HG02852 (cell line): Measurements from ENCODE around the gene ACTC1.
"Not testable (repeated sequence)": the region's sequence is repeated elsewhere in the genome, so short reads cannot be mapped to it uniquely, and the experiment has no call there.

Experiments used
- ATAC-seq: cut with Tn5 transposase; IDR thresholded peaks from one replicate; pipeline ENCODE4 v1.9.1; 2021; ENCODE audit warnings: mild to moderate bottlenecking, moderate library complexity; ENCODE audit not compliant: unreplicated experiment

ACTC1 gene

DNA sequence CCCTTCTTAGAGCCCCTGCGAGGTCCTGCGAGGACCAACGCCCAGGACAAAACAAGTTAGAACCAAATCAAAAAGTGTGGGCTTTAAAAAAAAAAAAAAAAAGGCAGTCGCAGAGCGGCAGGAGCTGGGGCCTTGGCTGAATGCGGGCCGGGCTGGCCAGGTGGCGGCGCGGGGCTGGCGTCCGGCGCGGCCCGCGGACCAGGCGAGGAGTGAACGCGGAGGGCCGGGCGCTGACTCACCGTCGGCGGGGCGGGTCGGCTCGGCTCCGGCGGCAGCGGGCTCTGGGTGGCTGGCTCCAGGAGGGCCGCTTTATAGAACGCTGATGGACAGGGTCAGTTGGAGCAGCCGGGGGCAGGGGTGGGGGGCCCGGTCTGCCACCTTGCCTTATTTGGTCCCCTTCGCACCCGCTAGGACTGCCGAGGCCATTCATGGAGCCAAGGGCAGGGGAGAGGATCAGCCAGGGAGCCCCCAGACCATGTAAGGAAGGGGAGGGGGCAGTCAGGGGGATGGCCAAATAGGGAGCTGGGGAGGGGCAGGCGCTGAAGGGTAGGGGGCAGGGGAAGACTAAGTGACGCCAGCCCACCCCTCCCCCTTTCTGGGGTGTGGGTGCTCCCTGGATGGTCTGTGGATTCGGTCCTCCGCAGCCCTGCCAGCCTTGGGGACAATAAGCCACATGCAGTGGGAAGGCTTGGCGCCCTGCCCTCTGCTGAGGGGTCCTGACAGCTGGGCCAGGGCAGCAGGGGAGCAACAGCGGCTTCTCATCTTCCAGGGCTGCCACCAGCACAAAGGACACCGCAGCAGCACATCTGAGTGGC, at the start of gene ACTC1:
TSS of gene ACTC1 (minus strand) at position 283 of the 815 bp plus-strand sequence. CDS start 741 bp downstream, outside the sequence.
- no peak for ATAC-seq

DNA sequence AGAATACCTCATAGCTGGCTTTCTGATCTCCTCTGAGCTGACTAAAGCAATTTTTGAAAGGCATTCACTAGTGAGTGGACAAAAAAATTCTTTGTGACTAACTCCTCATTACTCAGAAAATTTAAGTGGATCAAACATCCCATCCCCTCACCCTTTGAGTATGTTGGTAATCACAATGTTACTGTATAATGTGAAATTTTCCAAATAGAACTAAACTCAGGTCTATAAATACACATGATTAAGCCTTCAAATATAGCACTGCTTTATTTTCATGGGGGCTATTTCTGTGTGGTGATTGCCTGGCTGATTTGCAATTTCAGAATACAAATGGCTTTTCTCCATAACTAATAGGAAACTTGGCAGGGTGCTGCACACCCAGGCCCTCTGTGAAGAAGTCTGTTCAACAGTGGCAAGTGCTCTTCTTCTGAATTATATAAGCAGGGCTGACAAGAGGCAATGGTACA, 45.9 kb upstream of the ACTC1 start:
- ATAC-seq, result no peak

DNA sequence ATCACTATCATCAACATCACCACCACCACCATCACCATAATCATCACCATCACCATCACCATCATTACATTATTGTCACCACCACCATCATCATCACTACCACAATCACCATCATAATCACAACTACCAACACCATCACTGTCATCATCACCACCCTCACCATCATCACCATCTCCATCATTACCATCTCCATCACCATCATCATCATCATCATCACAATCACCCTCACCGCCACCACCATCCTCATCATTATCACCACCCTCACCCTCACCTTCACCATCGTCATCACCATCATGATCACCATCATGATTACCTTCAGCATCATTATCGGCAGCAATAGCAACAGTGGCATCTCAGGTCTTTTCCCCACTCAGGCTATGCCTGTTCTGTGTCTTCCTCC, 42.9 kb upstream of the ACTC1 start:
- ATAC-seq, result no peak

DNA sequence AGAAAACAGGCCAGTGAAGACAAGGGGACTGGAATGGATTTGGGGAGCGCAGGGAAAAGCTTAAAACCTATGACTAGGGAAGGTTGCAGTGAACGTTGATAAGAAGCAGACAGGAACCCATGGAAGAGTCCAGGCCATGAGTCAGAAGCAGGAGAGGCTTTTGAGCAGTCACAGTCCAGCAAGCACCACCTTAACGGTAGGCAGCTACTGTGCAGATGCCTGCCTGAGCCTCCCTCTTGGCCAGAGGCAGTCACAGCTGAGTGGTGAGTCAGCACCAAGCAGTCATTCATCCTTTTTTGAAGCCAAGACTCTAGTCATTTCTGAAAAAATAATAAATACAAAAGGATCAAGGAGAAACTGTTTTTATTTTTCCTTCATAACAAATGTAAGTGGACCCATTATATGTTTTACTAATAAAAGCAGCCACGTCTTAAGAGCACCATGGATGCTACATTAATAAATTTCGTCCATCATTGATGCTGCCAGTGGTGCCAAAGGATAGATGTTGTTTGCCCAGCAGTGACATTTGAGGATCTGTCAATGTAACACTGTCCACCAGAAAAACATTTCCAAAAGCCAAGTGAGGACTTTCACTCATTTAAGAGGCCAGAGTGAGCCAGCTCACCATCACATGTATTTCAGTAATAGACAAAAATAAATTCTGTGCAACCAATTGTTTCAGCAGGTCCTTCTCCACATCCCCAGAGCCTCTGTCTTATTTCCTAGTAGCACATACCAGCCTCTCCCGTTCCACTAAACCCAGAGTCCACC, 42.1 kb upstream of the ACTC1 start:
- ATAC-seq, result no peak

DNA sequence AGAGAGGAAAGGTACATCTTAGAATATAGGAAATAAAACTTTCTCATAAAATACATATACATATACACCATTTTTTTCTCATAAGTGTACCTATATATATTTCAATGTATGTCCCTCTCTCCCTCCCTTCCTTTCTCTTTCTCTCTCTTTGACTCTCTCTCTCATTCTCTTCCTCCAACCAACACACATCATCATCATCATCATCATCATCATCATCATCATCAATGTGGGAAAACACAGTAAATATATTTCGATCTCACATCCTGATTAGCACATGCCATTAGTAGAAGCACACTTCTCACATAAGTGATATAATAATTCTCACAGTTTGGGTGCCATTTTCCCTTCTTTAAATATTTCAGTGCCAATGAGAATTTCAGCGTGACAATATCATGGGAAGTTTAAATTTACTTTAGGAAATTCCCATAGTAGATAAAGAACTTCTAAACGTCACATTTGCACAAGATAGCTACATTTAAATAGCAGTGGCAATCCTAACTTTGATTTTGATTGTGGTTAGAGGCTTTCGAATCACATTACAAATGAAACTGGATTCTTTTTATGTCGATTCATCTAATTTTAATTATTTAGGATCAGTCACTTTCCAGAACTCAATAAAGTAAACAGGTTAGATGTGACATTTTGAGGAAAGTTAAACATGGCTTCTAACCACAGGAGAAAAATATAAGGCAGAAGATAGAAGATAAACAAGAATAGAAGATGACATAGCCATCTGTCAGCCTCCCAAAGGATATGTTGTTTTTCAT, 33.0 kb upstream of the ACTC1 start:
- no peak for ATAC-seq

- no peak for ATAC-seq
Measured at GRCh38 chr15:34821831-34822230, 26.5 kb upstream of the ACTC1 start.

DNA sequence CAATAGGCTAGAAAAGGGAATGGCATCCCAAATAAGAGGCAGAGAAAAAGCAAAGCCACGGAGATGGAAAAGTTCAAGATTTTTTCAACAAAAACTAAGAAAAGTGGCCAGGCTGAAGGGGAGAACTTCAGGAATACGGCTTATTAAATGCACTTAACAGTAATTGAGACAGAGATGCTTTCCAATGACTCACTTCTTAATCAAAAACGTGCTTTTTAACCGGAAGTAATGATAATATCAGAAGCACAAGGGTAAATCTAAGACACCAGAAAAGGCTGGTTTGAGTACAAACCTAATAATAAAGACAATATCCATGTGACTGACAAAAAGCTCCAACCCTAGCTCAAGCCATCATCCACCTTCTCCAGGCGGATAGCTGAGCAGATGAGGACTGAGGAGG, 24.8 kb upstream of the ACTC1 start:
- ATAC-seq, result no peak

GRCh38 chr15:34818526-34818925, 23.2 kb upstream of the ACTC1 start:
- no peak for ATAC-seq

GRCh38 chr15:34815836-34816235, 20.5 kb upstream of the ACTC1 start:
- ATAC-seq, result no peak

GRCh38 chr15:34813446-34814190, 18.3 kb upstream of the ACTC1 start:
- no peak for ATAC-seq

DNA sequence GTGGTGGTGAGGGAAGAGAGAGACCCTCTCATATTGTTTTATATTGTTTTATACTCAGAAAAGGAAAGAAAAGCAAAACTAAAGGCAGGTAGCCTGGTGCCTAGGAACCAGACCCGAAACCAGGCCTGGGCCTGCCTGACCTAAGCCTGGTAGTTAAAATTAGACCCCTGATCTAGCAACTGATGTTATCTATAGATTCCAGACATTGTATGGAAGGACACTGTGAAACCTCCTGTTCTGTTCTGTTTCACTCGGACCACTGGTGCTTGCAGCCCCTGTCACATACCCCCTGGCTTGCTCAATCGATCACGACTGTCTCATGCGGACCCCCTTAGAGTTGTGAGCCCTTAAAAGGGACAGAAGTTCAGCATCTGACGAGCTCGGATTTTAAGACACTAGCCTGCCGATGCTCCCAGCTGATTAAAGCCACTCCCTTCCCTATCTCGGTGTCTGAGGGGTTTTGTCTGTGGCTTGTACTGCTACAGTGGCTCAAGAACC, 17.6 kb upstream of the ACTC1 start:
- not testable (repeated sequence) for ATAC-seq

DNA sequence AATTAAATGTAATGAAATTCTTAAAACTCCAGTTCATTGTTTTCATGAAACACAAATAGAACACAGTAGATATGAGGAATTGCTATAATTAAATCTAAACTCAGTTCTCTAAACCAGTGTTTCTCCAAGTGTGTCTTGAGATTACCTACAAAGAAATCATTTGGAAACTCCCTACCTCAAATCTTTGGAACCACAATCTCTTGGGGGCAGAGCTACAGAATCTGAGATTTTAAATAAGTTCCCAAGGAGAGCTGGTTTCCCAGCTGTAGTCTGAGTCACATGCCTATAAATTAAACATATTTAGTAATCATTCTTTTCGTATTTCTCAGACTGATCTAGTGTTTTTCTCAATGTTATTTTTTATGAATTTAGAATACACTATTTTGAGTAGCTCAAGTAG, 17.0 kb upstream of the ACTC1 start:
- ATAC-seq, result no peak

DNA sequence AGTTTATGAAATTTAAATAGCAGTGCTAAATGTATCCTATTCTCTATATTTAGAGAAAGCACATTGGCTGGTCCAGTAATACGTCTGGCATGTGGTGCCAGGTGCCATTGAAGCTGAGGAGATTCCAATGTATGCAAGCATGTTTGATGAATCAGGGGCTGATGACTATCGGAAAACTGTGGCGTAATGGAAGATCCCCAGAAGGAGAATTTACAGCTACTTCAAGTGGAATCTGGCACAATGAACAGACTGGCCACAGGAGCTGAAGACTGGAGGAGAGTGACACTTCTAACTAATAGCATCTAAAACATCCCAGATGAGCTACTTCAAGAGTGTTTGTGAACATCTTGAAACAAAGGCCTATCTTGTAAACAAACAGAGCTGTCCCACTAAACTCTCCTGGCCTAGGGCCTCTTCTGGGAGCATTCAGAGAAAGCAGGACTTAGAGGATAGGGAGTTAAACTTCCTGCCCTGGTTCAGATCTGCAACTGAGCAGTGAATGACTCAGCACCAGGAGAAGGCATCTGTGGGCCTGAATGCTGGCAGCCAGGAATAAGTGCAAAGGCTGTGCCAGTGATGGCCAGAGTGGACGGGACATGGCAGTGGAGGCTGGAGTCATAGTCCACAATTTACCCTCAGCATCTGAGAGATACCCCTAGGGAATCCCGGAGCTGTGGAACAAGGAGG, 15.2 kb upstream of the ACTC1 start:
- ATAC-seq, result no peak

- ATAC-seq, result no peak
Measured at GRCh38 chr15:34809186-34809585, 13.8 kb upstream of the ACTC1 start.

DNA sequence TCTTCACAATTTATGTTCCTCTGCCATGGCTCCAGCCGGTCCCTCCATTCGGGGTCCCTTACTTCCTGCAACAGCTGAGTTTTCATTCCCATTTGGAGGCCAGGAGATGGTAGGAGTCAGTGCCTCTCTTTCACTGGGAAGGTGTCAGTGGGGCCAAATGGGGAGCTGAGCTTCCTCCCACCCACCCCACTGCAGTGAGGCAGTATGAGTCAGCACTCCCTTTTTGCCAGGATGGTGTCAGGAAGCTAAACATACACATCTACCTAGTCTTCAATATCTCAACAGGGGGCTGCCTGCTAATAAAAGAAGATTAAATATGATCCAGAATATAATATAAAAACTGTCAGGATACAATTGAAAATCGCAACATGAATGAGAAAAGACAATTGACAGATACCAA, 12.7 kb upstream of the ACTC1 start:
- ATAC-seq, result no peak

DNA sequence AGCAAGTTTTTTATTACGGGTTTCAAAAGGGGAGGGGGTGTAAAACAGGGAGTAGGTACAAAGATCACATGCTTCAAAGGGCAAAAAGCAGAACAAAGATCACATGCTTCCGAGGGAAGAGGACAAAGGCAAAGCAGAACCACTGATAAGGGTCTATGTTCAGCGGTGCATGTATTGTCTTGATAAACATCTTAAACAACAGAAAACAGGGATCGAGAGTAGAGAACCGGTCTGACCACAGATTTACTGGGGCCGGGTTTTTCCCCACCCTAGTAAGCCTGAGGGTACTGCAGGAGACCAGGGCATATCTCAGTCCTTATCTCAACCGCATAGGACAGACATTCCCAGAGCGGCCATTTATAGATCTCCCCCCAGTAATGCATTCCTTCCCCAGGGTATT, 11.9 kb upstream of the ACTC1 start:
- not testable (repeated sequence) for ATAC-seq

DNA sequence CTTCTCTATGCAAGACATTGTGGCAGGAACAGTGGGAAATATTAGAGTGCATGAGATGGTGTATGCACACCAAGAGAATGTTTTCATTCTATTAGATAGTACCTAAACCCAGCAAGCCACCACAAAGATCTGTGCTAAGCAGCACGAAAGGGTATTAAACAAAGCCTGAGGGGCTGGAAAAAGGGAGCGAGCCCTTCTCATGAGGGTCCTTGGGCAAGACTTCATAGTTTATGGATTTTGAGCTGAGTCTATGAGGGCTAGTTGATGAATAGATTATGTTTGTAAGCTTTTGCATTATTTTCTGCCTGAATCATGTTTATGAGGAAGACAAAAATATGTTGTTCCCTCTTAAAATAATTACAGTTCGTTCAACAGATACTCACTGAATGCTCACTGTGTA, 9.4 kb upstream of the ACTC1 start:
- no peak for ATAC-seq

DNA sequence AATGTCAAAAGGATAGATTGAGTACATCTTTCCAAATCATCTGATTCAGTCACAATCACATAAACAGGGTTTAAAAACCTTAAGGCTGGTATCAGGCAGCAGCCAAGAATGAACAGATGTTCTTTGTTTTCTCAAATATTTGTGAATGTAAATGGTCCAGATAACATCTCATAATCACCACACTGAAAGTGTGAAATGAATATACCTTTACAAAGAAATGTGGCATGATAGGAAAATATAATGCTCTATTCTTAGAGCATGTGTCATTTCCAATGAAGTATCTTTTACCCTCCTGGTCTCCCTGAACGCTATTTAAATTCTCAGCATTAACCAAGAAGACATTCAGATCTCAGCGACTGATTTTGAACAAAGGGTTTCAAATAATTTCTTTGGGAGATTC, 8.8 kb upstream of the ACTC1 start:
- ATAC-seq, result no peak

DNA sequence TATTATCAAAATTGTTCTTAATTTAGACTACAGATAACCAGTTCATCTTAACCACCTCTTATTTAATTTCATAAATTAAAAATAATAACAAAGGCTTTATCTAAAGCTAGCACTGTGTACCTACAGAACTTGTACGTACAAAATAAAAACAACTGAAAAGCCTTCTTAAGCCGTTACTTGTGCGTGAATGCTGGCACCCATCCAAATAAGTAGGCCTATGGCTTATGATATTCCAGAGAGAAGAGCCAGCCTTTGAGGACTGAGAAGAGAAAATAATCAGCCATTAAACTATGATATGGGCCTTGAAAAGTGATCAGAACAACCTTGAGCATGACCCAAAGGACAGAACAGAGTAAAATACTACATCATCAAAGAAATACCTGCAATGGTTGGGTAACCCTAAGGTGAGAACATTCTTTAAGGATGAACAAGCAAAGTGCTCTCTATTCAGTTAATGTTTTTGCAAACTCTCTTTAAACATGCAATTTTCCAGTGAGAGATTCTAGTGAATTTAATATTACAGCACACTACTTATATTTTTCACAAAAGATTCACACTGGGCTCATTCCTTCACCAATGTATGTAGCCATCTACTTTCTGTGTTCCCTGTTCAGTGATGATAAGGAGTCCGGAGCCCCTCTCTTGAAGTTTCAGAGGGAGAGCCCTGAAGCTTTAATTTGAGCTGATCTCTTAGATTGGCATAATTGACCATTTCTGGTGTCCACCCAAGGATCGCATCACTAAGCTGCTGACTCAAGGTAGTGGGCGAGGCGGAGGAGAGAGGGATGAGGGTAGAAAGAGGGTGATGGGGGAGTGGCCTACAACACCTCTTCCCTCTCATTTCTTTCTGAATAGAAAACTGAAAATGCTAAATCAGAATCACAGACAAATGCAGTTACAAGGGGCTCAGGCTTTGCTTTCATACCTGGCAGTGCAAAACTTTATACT, 7.7 kb upstream of the ACTC1 start:
- no peak for ATAC-seq
